ENCODE data around the gene CCDC194.

DNA sequence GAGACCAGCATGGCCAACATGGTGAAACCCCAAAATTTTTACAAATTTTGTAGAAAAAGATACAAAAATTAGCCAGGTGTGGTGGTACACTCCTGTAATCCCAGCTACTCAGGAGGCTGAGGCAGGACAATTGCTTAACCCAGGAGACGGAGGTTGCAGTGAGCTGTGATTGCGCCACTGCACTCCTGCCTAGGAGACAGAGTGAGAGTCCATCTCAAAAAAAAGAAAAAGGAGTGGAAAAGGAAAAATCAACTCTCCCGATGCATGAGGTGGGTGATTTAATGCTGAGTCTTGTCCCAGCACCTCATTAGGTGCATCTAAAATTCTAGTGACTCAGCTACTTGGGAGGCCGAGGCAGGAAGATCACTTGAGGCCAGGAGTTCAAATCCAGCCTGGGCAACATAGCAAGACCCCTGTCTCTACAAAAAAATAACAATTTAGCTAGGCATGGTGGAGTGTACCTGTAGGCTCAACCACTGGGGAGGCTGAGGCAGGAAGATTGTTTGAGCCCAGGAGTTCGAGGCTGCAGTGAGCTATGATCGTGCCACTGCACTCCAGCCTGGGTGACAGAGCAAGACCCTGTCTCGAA is 36.8 kb downstream of the CCDC194 start:
- TF ChIP-seq POLR2AphosphoS5 (IDR thresholded peaks at IDR 0.05; ENCODE audit: low read depth, low read length): no peak
- TF ChIP-seq ZBTB33 (IDR thresholded peaks at IDR 0.05; ENCODE audit: extremely low read depth, insufficient replicate concordance, low read length): no peak
- TF ChIP-seq, protein P1, sequence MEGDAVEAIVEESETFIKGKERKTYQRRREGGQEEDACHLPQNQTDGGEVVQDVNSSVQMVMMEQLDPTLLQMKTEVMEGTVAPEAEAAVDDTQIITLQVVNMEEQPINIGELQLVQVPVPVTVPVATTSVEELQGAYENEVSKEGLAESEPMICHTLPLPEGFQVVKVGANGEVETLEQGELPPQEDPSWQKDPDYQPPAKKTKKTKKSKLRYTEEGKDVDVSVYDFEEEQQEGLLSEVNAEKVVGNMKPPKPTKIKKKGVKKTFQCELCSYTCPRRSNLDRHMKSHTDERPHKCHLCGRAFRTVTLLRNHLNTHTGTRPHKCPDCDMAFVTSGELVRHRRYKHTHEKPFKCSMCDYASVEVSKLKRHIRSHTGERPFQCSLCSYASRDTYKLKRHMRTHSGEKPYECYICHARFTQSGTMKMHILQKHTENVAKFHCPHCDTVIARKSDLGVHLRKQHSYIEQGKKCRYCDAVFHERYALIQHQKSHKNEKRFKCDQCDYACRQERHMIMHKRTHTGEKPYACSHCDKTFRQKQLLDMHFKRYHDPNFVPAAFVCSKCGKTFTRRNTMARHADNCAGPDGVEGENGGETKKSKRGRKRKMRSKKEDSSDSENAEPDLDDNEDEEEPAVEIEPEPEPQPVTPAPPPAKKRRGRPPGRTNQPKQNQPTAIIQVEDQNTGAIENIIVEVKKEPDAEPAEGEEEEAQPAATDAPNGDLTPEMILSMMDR (IDR thresholded peaks at IDR 0.05 in 2 of 3, conservative IDR thresholded peaks at IDR 0.05 in 1 of 3; ENCODE audit: borderline replicate concordance in 1 of 3, insufficient read depth in 1 of 3, low read depth in 2 of 3, low read length in 2 of 3): no peak
- no peak for TF ChIP-seq JUND (IDR thresholded peaks at IDR 0.05)
- no peak for TF ChIP-seq SRF (IDR thresholded peaks at IDR 0.05; ENCODE audit: low read depth)
- no peak for TF ChIP-seq POLR2A (IDR thresholded peaks at IDR 0.05; ENCODE audit: borderline replicate concordance, extremely low read depth, insufficient read depth, insufficient read length)
- no peak for TF ChIP-seq SIN3A (IDR thresholded peaks at IDR 0.05; ENCODE audit: low read depth)
- no peak for TF ChIP-seq YY1 (IDR thresholded peaks at IDR 0.05; ENCODE audit: extremely low read depth, insufficient replicate concordance, low read depth, low read length)
- no peak for TF ChIP-seq EZH2 (IDR thresholded peaks at IDR 0.05)
- TF ChIP-seq, protein P2, sequence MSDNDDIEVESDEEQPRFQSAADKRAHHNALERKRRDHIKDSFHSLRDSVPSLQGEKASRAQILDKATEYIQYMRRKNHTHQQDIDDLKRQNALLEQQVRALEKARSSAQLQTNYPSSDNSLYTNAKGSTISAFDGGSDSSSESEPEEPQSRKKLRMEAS (IDR thresholded peaks at IDR 0.05): no peak

All from HCT116 (cell line).